HG03432 (cell line): Measurements from ENCODE around the gene GREB1.

Source experiments
- ATAC-seq: cut with Tn5 transposase; IDR thresholded peaks from one replicate; pipeline ENCODE4 v1.9.1; 2021; ENCODE audit warnings: mild to moderate bottlenecking, moderate library complexity; ENCODE audit not compliant: unreplicated experiment

The GREB1 gene

GRCh38 chr2:11535899-11536344 lies 2.1 kb downstream of the GREB1 start:
- no peak for ATAC-seq

DNA sequence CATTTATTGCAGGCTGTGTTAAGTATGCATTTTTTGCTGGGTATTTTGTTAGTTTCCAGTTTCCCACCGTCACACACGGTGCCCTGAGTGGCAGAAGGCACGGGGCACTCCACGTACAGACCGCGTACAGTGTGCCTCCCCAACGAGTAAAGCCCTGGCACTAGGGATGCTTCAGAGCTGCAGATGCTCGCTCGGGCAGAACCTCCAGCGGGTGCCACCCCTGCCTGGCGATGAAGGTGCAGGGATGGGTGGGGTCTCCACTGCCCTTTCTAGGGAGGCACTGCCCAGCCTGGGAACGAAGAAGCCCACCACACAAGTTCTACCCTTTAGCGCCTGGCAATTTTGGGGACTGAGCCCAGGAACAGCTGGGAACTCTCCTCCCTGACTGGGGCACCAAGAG lies 4.1 kb downstream of the GREB1 start:
- ATAC-seq = no peak

- no peak for ATAC-seq
Observed at GRCh38 chr2:11539317-11540147, 5.7 kb downstream of the GREB1 start.

GRCh38 chr2:11540148-11540995 lies 6.5 kb downstream of the GREB1 start:
- no peak for ATAC-seq

DNA sequence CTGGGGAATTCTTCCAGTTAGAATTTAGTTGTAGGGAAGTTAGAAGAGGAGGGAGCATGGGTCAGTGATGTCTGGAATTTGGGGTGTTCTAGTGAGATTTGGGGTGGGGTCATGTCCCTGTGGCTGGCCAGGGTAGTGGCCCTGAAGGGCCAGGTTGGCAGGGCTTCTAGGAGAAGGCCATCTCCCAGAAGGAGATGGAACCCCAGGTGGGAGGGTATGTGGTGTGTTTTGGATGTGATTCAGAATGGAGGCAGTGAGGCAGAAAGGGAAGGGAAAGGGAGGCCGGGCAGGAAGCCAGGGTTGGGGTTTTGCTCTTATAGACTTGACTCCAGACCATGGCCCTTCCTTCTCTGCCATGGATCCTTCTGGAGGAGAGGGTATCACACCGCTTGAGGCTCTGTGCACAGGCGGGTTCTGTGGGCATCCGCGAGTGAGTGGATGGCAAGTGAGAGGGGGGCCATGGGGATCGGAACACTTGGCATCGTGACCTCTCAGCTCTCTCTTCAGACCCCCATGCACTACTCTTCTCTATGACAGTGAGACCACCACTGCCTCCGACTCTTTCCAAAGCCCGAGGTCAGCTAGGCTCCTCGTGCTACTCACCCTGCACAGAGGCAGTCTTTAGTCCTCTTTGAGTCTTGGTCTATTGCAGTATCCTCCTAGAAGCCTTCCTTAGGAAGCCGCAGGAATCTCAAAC lies 7.3 kb downstream of the GREB1 start:
- no peak for ATAC-seq

DNA sequence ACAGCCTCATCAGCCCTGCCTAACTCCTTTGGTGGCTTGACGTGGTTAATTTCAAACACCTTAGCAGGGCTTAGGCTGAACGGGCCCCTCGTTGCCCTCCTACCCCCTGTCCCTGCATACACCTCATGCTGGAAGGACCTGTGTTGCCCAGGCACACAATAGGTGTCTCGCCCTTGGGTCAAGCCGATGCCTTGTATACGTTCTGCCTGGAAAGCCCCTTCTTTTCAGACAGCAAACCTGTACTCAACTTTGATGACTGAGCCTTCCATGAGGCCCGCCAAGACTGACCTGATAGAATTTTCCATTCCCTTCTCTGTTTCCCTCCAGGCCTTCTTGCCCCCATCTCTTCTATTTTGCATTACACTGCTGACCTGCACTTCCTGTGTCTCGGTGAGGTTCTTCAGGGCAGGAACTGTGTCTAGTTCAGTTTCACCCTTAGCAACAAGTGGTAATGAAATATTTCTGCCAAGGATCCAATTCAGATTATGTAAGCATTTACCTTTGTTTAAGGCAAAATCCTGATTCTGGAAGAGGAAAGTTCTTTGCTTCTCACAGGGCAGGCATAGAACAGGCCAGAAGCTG lies 7.9 kb downstream of the GREB1 start:
- ATAC-seq = no peak

DNA sequence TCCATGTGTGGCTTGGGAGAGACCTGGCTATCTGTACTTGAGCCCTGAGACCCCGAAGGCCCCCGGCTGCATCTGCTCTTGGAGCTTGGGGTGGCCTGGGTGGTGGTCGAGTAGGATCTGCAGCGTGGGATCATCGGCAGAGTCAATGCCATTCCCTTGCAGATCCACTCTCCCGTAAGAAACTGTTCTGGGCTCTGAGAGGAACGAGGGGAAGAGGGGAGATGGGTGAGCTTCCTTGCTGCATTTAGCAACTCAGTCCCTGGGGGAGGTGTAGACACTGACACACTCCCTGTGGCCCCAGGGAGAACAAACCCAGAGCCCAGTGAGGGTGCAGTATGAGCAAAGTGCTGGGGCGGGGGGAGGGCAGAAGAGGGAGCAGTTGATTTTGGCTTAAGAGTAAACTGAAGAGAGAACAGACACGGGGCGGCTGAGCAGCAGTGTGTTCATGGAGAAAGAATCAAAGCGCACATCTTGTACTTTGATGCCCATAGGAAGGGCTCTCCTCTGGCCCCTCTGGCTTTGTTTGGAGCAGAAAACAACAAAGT lies 8.5 kb downstream of the GREB1 start:
- no peak for ATAC-seq

GRCh38 chr2:11543337-11544216 lies 9.7 kb downstream of the GREB1 start:
- ATAC-seq = no peak

- no peak for ATAC-seq
Observed at GRCh38 chr2:11546072-11546471, 12.2 kb downstream of the GREB1 start.

GRCh38 chr2:11547912-11548497 lies 14.2 kb downstream of the GREB1 start:
- no peak for ATAC-seq

DNA sequence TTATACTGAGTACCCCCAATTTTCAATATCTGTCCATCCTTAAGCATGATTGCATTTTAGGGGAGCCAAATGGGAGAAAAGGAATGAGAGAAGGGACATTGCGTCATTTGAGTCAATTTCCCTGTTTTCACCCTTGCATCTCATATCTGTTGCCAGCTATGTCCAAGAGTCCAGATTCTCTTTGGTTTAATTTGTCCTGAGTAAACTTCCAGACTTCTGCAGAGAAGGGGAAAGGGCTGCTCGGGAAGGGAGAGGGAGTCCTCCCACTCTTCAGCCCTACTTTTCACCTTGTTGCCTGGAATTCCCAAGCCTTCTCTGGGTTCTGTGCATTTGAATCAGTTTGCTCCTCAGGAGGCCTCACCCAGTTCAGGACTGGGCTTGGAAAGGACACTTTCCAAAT lies 16.5 kb downstream of the GREB1 start:
- no peak for ATAC-seq

DNA sequence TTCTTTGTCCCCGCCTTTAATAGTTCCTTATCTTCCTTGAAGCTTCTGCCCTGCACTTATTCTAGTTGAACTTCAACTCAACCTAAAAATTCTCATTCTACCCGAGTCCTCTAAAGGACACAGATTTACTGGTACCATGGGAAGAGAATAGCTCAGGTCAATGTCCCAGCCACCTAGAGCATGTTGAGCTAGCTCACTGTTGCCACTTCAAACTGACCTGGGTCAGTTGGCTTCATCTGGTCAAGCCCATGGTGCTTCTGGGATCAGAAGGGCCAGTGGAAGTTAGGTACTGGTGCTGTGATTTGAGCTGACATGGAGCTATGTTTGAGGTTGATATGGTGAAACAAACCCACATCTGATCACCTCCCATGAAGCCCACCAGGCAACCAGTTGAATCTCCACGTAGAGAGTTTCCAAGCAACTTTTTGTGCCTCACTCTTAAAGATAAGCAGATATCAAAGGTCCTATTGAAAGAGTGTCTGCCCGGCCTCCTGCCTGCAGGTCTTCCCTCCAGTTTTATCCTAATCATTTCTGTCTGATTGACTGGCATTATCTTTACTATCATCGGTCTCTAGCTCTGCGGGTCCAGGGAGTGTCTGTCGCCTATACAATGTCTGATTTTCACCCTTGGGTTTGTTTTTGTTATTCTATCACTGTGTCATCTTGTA lies 17.2 kb downstream of the GREB1 start:
- no peak for ATAC-seq

DNA sequence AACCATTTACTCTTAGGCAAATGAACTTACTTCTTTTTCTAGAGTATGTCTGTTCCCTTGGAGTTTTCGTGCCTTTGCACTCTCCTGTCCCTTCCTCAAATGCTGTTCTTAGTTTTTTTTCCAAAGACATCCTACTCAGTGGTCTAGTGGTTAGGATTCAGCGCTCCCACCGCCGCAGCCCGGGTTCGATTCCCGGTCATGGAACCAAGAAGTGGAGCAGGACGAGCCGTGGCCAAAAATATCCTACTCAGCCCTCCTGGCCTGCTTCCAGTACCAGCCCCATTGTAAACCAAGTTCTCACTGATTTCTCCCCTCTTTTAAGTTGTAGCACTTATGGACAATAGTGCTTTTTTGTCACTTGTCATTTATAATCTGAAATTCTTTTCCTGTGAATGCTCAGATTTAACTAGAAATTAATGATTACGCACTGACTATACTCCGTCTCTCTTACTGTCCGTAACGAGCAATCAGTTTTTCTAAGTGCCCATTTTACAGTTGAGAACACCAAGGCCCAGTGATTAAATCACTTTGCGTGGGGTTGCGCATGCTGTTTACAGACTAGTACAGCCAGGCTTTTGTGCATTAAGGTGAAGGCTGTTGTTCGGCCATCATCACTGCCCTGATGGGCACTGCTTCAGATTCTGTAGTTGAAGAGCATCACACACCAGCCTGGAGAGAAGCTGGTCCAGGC lies 17.9 kb downstream of the GREB1 start:
- ATAC-seq = no peak

- ATAC-seq = no peak
Observed at GRCh38 chr2:11552260-11552638, 18.4 kb downstream of the GREB1 start.

GRCh38 chr2:11553661-11554398 lies 20.0 kb downstream of the GREB1 start:
- ATAC-seq = peak; percentile 14

- ATAC-seq = peak; percentile 61
Observed at GRCh38 chr2:11554399-11554716, 20.5 kb downstream of the GREB1 start.

- ATAC-seq = no peak
Observed at GRCh38 chr2:11556101-11556806, 22.4 kb downstream of the GREB1 start.
